ACHN (cell line): Measurements from ENCODE around the gene SLC12A7.
"Not testable (repeated sequence)": the region's sequence is repeated elsewhere in the genome, so short reads cannot be mapped to it uniquely, and the experiment has no call there.

Experiments used
- DNase-seq: peaks from one replicate; pipeline ENCODE4 v3.0.0-alpha.2; 2015
- in situ Hi-C: cut with HindIII; loops from 2 replicates; pipeline ENCODE4 v1.10.0; 2017; ENCODE audit warnings: low sequenced_read_pairs, low pct_ligation_motif_present, low pct_unique_long_range_greater_than_20kb

SLC12A7 gene

DNA sequence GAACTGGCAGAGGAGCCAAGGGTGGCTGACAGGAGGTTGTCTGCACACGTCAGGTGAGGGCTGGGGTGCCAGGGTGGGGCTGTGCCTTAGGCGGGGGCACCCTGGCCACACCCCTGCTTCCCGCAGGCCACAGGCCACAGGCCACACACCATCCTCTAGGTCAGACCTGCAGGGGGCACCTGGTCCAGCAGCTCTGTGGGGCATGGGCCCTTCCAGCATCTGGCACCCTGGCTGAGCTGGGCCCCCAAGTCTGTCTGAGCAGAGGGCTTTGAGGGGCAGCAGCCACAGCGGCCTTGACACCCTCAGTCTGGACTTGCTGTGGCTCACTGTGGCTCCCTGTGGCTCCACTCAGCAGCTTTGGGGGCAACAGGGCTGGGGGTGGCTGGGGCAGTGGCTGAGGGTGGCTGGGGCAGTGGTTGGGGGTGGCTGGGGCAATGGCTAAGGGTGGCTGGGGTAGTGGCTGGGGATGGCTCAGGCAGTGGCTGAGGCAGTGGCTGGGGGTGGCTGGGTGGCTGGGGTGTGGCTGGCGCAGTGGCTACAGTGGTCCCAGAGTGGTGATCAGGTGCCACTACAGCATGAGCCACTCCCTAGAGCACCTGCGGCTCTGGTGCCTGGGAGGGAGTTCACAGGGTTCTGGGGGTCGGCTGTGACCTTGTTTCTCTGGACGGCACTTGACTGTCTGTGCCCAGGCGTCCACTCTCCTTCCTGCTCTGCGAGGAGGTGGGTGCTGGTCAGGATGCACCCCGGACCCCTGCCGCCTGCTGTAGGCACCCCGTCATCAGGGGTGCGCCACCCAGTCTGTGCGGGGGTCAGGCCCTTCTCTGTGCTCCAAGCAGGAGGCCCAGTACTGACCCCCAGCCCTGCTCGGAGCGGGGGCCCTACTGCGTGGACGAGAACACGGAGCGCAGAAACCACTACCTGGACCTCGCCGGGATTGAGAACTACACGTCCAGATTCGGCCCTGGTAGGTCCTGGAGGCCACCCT is 76.2 kb downstream of the SLC12A7 start:
- no peak for DNase-seq
- in situ Hi-C loops = no loop called here

DNA sequence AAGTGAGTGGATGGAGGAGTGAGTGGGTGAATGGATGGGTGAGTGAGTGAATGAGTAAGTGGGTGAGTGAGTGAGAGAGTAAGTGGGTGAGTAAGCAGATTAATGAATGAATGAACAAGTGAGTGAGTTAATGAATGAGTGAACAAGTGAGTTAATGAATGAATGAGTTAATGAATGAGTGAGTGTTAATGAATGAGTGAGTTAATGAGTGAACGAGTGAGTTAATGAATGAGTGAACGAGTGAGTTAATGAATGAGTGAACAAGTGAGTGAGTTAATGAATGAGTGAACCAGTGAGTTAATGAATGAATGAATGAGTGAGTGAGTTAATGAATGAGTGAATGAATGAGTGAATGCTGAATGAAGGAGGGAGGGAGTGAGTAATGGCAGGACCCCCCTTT is 76.9 kb downstream of the SLC12A7 start:
- in situ Hi-C loops = no loop called here
- no peak for DNase-seq

DNA sequence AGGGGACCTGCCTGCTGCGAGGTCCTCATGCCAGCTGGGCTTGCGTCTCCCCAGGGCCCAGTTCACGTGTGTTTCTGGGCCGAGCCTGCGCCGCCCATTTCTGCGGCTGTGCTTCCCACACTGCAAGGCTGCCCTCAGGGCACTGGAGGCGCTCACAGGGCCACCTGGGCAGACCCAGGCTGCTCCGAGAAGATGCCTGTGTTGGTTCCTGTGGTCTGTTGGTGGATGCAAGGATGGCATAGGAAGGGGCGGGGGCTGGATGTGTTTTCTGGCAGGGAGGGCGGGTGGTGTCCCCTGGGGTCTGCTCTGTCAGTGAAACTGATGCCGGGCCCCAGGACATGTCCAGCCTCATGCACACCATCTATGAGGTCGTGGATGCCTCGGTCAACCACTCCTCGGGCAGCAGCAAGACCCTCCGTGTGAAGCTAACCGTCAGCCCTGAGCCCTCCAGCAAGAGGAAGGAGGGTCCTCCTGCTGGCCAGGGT is 77.4 kb downstream of the SLC12A7 start:
- in situ Hi-C loops = no loop called here
- DNase-seq = no peak

DNA sequence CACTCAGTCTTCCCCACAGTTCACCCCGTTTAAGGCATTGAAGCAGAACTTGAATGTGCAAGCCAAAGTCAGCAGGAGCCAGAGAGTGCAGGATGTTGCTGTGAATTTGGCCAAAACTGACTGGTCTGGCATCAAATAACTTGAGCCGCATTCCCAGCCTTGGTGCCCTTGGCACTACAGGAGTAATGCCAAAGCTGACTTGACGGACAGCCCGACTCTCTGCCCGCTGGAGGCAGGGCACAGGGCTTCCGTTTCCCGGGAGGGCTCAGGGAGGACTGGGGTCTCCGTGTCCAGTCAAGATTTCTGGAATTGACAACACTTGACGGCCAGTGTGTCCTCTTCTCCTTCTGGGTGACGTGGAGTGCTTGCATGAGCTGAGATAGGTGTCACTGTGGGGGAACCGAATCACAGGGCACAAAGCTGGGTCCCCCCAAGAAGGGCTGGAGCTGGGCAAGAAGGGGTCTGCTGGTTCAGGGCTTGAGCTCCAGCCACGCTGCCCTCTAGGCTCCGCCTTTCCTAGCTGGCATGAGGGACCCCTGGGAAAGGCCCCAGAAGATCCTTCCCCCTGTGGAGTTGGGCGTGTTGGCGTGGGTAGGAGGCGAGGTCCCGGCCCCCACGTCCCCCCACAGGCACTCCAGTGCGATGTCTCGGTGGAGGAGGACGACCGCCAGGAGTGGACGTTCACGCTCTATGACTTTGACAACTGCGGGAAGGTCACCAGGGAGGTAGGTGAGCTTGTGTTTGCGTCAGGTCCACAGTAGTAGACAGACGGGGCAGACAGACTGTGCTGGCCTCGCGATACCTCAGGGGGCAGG is 78.0 kb downstream of the SLC12A7 start:
- DNase-seq = no peak
- in situ Hi-C loops = no loop called here

DNA sequence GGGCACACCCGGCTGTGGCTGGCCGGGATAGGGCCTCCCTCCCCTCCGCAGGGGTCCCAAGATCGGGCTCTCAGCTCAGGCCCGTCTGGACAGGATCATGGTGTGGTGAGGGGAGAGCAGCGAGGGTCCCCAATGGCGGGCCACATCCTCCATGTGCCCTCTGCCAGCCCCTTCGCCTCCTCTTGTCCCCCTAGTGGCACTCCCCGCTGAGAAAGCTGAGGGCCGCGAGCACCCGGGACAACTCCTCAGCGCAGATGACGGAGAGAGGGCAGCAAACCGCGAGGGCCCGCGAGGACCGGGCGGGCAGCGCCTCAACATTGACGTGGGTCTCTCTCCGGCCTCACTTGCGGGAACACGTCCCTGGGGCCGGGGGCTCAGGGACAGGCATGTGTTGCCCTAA is 78.7 kb downstream of the SLC12A7 start:
- no peak for DNase-seq
- in situ Hi-C loops = no loop called here

DNA sequence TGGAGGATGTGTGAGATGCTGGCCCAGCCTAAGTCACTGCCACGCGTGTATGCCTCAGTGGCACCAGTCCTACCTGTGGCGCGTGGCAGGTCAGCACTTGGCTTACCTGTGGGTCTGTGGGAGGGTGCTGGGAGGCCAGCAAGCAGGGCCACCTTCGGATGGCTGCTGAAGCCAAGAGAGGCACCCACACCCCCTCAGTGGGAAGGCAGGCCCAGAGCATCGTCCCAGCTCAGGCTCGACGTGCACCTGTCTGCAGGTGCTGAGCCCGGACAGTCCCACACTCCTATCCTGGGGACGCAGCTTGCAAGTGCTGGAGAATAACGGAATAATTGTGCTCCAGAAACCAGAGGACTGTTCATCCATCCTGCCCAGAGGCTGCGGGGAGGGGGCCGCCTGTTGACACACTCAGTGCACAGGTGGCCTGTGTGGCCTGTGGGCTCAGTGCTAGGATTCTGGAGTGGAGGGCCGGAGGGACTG is 79.3 kb downstream of the SLC12A7 start:
- in situ Hi-C loops = no loop called here
- no peak for DNase-seq

DNA sequence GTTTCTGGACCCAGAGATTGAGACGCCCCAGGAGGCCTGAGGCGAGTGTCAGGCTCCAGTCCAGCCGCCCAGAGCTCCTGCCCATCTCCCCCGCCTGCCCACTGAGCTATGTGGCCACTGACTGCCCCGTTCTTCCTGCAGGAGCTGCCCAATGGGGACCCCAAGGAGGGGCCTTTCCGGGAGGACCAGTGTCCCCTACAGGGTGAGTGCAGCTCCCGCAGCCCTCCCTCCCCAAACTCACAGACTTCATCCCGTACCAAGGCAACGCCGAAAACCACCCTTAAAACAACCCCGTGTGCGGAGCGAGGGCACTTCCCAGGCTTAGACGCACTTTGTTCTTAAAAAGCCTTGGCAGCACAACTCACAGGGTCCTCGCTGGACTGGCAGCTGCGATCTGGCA is 79.9 kb downstream of the SLC12A7 start:
- in situ Hi-C loops = no loop called here

DNA sequence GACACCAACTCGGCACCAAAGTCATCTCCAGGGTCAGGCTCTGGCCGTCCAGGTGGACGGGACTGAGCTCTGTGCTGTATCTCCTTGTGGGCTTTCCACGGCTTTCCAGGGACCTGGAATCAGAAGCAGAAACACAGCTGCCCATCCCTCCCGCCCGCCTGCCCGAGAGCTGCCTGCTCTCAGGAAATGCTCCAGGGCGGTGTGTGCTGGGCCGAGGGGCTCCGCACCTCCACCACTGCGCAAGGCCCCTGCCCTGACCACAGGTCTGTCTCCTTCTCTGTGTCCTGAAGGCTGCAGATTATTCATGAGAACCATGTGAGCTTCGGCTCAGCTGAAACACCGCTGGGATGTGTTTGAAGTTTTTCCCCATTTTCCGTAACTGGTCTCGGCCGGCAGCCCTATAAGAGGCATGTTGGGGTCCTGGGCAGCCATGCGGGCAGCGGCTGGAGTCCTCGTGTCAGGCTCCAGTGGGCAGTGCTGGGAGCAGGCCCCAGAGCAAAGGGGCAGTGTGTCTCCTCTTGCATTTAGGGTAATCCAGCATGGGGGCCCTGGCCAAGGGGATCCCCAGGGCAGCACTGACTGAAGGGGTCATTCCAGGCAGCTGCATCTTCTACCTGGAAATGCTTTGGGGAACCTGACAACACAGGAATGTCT is 80.4 kb downstream of the SLC12A7 start:
- in situ Hi-C loops = no loop called here
- DNase-seq = no peak

More for the DNA sequence above, 79.9 kb downstream of the SLC12A7 start:
- DNase-seq = no peak

DNA sequence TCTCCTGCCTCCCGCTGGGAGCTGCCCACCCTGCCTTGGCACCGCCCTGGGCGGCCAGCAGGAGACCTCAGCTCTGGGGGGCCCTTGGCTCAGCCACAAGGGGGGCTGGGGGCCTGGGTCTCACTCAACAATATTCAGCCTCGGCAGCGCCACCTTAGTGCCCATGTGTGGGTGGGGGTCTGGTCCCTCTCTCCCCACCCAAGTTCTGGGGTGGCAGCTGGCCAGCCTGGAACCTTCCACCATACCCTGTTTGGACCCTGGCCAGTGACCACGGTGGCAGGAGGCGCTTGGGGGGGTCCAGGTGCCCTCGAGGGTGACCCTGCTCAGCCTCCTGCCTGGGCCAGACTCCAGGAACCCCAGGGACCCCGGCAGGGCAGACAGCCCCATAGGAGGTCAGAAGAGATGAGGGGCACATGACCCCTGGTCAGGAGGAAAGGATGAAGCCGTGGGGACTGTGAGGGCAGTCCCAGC is 81.0 kb downstream of the SLC12A7 start:
- in situ Hi-C loops = no loop called here
- DNase-seq = no peak

DNA sequence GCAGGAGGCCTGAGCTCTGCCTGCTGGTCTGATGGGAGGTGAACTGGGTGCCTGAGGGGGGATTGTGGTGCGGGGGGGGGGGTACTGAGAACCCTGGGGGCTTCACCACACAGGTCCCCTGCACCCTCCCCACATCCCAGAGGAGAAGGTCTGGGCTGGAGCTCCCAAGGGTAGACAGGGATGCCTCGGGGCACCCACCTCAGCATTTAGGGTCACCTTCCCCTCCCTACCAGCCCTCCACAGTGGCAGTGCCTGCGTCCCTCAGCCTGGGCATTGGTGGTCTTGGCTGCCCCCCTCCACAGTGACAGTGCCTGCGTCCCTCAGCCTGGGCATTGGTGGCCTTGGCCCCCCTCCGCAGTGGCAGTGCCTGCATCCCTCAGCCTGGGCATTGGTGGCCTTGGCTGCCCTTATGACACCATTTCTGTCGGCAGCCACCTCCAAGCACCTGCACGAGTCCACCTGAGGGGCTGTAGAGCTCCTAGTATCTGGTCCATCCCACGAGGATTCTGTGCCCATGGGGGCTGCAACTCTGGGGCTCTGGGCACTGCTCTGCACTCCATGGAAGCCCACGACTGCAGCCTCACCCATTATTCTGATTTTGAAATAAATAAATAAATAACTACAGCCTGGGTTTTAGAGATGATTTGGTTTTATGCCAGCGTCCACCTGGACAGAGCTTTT is 81.8 kb downstream of the SLC12A7 start:
- DNase-seq = no peak
- in situ Hi-C loops = no loop called here

DNA sequence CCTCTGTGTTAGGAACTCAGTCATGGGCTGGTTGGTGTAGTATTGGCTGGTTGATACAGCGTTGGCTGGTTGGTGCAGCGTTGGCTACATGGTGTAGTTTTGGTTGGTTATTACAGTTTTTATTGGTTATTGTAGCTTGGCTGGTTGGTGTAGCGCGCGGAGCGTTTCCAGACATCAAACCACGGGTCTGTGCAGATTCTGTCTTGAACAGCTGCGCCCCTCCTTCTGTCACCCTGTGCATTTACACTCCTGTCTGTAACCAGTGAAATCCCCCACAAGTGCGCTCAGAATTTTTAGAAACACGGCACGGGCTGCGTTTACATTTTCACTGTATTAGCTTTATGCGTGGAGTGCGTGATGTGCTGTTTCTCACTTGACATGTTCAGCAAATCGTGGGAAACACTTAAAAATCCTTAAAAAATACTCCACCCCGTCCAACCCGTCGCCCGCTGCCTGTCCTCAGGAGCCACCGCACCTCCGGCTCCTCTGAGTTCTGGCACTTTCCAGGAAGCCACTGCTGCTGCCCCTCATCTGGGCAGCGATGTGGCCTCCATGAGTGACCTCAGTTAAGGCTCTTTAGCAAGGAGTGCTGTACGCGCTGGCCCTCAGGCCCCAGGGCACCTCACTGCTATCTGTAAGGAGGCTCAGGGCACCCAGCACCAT is 82.5 kb downstream of the SLC12A7 start:
- no peak for DNase-seq
- in situ Hi-C loops = no loop called here

DNA sequence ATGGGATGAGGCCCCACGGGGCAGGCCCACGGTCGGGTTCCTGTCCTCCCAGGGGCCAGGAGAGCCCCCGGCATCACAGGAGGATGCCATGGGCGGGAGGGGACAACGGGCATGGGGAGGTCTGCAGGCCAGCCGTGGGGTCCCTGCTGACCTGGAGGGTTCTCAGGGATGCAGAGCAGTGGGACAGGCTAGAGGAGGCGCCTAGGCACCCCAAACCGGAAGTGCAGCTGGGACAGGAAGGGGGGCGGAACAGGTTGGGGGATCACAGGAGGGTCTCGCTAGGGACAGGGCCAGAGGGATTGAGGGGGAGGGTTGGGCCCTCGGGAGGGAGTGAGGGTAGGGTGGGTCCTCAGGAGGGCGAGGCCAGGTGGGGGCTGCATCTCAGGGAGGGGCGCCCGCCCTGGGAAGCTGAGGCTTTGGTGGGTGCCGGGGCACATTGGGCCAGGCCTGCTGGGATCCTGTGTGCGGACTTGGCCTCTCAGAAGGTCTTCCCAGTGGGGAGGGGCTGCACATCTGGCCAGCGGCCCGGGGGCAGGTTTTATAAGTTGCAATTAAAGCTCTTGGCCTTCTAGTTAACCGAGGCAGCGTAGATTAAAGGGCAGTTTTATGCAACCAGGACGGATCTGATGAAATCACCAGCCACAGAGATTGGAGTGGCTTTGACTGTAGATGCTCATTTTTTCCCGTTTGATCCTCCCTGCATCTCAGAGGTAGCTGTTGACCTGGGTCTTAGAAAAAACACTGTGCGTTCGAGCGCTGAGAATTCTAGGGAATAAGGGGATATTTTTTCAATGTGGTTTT is 83.2 kb downstream of the SLC12A7 start:
- in situ Hi-C loops = no loop called here

DNA sequence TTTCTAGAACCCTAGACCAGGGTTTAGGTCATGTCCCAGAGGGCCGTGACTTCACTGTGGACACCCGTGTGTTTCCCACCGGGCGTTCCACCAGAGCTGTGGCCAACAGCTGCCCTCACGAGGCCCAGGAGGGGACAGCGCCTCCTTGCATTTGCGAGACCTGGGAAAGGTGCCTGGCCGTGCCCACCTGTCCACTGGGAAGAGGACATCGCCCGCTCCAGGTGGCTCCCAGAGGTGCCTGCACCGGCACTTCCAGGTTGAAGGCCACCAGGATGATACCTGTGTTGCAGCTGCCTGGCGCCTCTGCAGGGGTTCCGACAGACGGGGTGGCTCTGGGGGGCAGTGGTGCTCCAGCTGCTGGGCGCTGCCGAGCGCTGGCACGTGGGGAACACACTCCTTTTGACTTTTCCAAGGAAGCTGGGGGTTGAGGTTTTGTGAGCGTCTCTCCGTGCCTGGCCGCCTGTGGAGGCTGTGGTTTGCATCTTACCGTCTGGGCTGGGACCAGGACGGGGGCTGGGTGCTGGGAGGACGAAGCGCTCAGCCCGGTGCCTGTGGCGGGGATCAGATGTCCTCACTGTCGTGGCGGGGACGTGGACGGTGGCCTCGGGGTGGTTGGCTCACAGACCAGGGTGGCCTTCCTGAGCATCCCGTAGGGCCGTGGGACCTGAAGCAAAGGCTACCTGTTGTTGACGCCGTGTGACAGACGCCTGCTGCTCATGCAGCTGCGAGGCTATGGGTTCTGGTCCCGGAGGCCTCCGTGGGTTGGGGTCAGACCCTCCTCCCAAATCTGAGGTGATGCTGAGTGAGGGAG is 84.0 kb downstream of the SLC12A7 start:
- DNase-seq = no peak
- in situ Hi-C loops = no loop called here

More for the DNA sequence above, 83.2 kb downstream of the SLC12A7 start:
- no peak for DNase-seq

DNA sequence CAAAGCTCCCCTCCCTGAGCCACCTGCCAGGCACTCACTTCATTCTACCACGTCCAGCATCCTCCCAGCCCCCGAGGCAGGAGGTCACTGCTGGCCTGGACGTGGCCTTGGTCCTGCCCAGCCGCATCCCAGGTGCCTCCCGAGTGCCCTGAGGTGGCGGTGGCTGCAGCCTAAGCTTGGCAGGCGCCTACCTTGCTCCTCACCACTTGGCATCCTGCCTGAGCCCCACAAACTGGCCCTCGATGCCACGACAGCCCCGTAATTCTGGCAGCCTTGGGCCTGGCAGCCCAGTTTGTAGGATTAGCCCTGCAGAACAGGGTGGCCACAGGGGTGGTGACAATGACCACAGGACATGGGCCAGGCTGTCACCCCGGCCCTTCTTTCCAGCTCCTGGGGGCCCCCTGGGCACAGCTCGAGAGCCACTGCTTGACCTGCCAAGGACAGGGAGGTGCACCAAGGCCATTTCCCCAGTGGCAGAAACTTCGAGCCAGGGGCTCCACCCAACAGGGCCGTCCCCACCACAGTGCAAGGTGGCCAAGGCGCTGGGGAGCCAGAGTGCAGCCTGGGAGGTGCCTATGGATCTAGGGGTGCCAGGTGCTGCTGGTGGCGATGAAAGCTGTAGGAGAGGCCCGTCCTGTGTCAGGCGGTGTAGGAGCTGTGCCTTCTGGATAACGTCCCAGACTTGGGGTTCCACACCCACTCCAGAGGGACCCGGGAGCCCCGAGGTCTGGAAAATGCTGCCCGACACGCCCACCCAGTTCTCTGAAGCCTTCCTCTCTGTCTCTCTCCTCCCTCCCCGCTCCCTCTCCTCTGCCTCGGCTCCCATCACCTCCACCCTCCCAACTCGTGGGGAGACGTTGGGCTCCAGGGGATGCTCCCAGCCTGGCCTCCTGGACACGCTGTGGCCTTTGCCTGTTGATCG is 84.9 kb downstream of the SLC12A7 start:
- in situ Hi-C loops = no loop called here
- DNase-seq = no peak

DNA sequence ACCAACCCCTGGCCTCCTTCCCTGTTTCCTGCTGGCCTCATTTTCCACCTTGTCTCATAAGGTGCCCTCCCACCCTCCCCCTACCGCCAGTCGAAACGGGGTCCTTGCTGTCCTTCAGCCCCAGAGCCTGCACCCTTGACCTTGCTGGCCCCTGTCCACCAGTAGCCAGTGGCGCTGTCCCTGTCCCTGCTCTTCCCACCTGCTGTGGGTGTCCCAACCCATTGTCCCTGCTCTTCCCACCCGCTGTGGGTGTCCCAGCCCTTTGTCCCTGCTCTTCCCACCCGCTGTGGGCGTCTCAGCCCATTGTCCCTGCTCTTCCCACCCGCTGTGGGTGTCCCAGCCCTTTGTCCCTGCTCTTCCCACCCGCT is 89.9 kb downstream of the SLC12A7 start:
- in situ Hi-C loops, DNase-seq: not testable (repeated sequence)
